Neural progenitor cell (in vitro differentiated cells): ENCODE measurements around the gene ZDHHC22.

ENCODE experiments used
- EZH2 ChIP-seq: fragments of 200-600 bp; sonication (generic); IDR thresholded peaks from 2 replicates; pipeline ENCODE4 v1.6.1; 2017; ENCODE audit warnings: antibody characterized with exemption, mild to moderate bottlenecking, moderate library complexity
- EZH2phosphoT487 ChIP-seq: fragments of 200-600 bp; sonication (generic); IDR thresholded peaks from 2 replicates; pipeline ENCODE4 v1.6.1; 2017; ENCODE audit warnings: antibody characterized with exemption
- TF ChIP-seq, protein P1 (sequence below): fragments of 200-600 bp; sonication (generic); IDR thresholded peaks from 2 replicates; pipeline ENCODE4 v1.5.1; 2017; ENCODE audit warnings: antibody characterized with exemption, mild to moderate bottlenecking

DNA sequence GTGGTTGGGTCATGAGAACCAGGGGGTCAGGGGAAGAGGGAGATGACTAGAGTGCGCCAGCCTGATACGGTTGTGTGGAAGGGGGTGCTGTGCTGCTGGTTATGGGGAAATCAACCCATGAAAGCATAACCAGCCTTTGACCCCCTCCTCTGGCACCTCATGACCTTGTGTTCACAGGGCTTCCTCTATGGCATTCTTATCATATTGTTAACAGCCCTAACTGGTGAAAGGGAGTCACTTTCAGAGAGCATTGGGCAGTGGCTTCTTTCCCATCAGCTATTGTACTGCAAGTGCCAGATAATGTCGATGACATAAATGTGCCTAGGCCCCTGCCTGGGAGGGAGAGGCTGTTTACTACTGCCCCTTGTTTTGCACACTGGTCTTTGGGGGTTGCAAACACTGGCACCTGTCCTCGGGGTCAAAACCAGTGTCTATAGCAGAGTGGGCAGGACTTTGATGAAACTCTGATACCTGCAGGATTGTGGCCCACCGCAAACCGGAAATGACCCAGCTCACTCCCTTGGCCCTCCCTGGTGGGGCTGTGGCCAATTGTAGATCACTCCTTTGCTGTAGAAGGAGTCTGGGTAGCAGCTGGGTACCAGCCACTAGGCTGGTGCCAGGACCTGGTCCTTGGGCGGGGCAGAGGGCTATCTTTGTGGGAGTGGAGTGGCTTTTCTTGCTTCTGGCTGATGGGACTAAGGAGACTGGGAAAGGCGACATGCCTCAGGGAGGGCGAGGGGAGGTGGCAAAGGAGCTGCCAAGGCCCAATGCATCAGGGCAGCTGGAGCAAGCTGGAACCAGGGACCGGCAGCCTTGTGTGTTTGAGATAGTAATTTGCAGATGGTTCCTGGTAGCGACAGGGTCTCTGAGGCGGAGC is 39.4 kb upstream of the ZDHHC22 start:
- TF ChIP-seq, protein P1, sequence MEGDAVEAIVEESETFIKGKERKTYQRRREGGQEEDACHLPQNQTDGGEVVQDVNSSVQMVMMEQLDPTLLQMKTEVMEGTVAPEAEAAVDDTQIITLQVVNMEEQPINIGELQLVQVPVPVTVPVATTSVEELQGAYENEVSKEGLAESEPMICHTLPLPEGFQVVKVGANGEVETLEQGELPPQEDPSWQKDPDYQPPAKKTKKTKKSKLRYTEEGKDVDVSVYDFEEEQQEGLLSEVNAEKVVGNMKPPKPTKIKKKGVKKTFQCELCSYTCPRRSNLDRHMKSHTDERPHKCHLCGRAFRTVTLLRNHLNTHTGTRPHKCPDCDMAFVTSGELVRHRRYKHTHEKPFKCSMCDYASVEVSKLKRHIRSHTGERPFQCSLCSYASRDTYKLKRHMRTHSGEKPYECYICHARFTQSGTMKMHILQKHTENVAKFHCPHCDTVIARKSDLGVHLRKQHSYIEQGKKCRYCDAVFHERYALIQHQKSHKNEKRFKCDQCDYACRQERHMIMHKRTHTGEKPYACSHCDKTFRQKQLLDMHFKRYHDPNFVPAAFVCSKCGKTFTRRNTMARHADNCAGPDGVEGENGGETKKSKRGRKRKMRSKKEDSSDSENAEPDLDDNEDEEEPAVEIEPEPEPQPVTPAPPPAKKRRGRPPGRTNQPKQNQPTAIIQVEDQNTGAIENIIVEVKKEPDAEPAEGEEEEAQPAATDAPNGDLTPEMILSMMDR = no peak
- TF ChIP-seq EZH2 = no peak
- no peak for TF ChIP-seq EZH2phosphoT487
